Kidney tubule cell (primary cell): ENCODE data around the gene DLEC1.
"Not testable (repeated sequence)": the region's sequence is repeated elsewhere in the genome, so short reads cannot be mapped to it uniquely, and the experiment has no call there.

Experiments used
- DNase-seq: peaks from one replicate; pipeline ENCODE4 v3.0.0-alpha.2; 2018; ENCODE audit warnings: low spot score

DLEC1 gene

GRCh38 chr3:38083871-38084333 lies 44.9 kb downstream of the DLEC1 start:
- no peak for DNase-seq

GRCh38 chr3:38084334-38085310 lies 45.6 kb downstream of the DLEC1 start:
- no peak for DNase-seq

GRCh38 chr3:38085311-38085942 lies 46.4 kb downstream of the DLEC1 start:
- no peak for DNase-seq

GRCh38 chr3:38085943-38086324 lies 46.9 kb downstream of the DLEC1 start:
- no peak for DNase-seq

- no peak for DNase-seq
These were observed 47.5 kb downstream of the DLEC1 start for GRCh38 chr3:38086496-38086895.

- not testable (repeated sequence) for DNase-seq
These were observed 48.3 kb downstream of the DLEC1 start for GRCh38 chr3:38087278-38087677.

GRCh38 chr3:38088126-38089078 lies 49.4 kb downstream of the DLEC1 start:
- no peak for DNase-seq

- no peak for DNase-seq
These were observed 50.2 kb downstream of the DLEC1 start for GRCh38 chr3:38089163-38089562.

GRCh38 chr3:38090453-38090852 lies 51.4 kb downstream of the DLEC1 start:
- DNase-seq, result no peak

- no peak for DNase-seq
These were observed 56.0 kb downstream of the DLEC1 start for GRCh38 chr3:38094999-38095398.

- no peak for DNase-seq
These were observed 56.9 kb downstream of the DLEC1 start for GRCh38 chr3:38095669-38096483.

GRCh38 chr3:38097446-38098375 lies 58.7 kb downstream of the DLEC1 start:
- DNase-seq, result no peak

- DNase-seq, result no peak
These were observed 59.3 kb downstream of the DLEC1 start for GRCh38 chr3:38098376-38098723.

GRCh38 chr3:38099518-38099917 lies 60.5 kb downstream of the DLEC1 start:
- no peak for DNase-seq

- no peak for DNase-seq
These were observed 61.5 kb downstream of the DLEC1 start for GRCh38 chr3:38100498-38100897.

GRCh38 chr3:38101811-38102443 lies 62.9 kb downstream of the DLEC1 start:
- DNase-seq, result no peak

GRCh38 chr3:38102444-38102814 lies 63.4 kb downstream of the DLEC1 start:
- DNase-seq, result no peak

- no peak for DNase-seq
These were observed 66.5 kb downstream of the DLEC1 start for GRCh38 chr3:38105525-38105924.

GRCh38 chr3:38107911-38108648 lies 69.1 kb downstream of the DLEC1 start:
- DNase-seq, result no peak
